ENCODE measurements around the gene TBC1D25.
A peak's percentile ranks its signal among the peaks of the same experiment; 100 is the strongest.

Gene TBC1D25

DNA sequence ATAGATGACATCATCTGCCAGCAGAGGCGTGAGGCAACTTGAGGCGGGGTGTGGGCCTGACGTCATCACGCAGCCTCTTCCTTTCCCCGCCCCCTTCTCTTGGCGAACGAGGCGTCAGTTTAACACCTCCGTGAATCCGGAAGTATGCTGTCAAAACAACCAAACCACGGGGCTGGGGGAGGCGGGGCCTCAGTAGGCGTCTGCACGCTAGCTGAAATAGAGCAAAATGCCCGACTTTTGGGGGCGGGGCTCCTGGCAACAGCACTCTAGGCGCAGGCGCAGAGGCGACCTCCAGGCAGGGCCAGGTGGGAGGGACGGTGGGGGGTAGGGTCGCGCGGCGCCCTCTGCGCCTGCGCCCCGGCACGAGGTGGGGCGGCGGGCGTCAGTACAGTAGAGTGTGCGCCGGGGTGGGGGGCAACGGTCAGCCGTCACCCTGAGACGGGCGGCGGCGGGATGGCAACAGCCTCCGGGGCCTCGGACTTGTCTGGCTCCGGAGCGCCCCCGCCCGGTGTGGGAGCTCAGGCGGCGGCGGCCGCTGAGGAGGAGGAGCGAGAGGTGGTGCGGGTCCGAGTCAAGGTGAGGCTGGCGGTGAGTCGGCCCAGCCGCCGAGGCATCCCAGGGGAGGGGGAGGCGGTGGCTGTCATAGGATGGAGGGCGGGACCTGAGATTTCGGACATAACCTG is at the start of gene TBC1D25:
TSS of gene TBC1D25 (plus strand) at position 370 of the 683 bp plus-strand sequence. CDS start at position 454, 84 bp downstream.
- peak within 1 kb of the TSS; percentile 93 for H3K4me3 Mint-ChIP-seq
- peaks cover 15% of the 10 kb centered on the region for H3K4me1 Mint-ChIP-seq

GRCh38 chrX:48489892-48490291 is 49.6 kb upstream of the TBC1D25 start:
- H3K4me3 Mint-ChIP-seq = no peak overlapping the region
- H3K27ac Mint-ChIP-seq = no peak overlapping the region
- no peaks in the 10 kb centered on the region for H3K36me3 Mint-ChIP-seq
- no peaks in the 10 kb centered on the region for H3K27me3 Mint-ChIP-seq
- H3K9me3 Mint-ChIP-seq = no peaks in the 10 kb centered on the region
- H3K4me1 Mint-ChIP-seq = no peaks in the 10 kb centered on the region

More for the DNA sequence above, at the start of gene TBC1D25:
- Mint-ChIP-seq H3K27me3 (no peaks in the 10 kb centered on the region), H3K27ac (peak within 1 kb of the TSS; percentile 94), H3K9me3 (no peaks in the 10 kb centered on the region), H3K36me3 (peaks cover 2% of the 10 kb centered on the region)

DNA sequence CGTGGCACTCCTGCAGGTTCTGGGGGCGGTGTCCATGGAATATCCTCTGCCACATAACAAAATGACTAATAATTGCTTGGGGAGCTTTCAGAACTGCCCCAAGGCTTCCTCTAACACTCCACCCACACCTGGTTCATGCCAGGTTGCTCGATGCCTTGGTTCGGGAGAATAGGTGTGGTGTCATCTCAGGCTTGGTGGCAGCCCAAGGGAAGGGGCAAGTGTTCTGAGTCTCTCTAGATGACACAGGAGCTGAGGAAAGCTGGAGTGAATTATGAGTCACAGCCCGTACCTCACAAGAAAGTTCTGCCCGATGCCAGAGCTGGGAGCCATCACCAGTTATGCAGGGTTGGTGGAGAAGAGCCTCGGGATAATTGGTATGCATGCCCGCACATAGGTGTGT is 48.9 kb upstream of the TBC1D25 start:
- Mint-ChIP-seq H3K36me3 (no peaks in the 10 kb centered on the region), H3K4me1 (no peaks in the 10 kb centered on the region), H3K4me3 (no peak overlapping the region), H3K27ac (no peak overlapping the region), H3K27me3 (no peaks in the 10 kb centered on the region), H3K9me3 (no peaks in the 10 kb centered on the region)

DNA sequence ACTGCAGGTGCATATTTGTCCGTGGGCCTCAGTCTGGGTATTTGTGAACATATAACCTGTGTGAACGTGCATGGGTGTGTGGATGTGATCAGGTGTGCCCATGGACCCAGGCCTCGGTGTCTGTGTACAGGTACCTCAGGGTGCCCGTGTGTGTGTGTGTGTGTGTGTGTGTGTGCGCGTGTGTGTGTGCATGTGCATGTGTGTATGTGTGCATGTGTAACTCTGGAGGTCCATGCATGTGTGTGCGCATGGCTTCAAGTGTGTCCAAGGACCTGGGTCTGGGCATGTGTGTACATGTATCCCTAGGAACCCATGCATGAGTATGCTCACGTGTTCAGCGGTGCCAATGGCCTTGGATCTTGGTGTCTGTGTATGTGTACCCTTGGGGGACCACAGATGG is 47.7 kb upstream of the TBC1D25 start:
- Mint-ChIP-seq H3K27me3 (no peaks in the 10 kb centered on the region), H3K27ac (no peak overlapping the region), H3K4me1 (no peaks in the 10 kb centered on the region), H3K9me3 (no peaks in the 10 kb centered on the region), H3K36me3 (no peaks in the 10 kb centered on the region), H3K4me3 (no peak overlapping the region)

- Mint-ChIP-seq H3K27ac (no peak overlapping the region), H3K27me3 (no peaks in the 10 kb centered on the region), H3K4me3 (no peak overlapping the region), H3K4me1 (no peaks in the 10 kb centered on the region), H3K36me3 (no peaks in the 10 kb centered on the region), H3K9me3 (no peaks in the 10 kb centered on the region)
These were observed 47.1 kb upstream of the TBC1D25 start for GRCh38 chrX:48492293-48492910.

DNA sequence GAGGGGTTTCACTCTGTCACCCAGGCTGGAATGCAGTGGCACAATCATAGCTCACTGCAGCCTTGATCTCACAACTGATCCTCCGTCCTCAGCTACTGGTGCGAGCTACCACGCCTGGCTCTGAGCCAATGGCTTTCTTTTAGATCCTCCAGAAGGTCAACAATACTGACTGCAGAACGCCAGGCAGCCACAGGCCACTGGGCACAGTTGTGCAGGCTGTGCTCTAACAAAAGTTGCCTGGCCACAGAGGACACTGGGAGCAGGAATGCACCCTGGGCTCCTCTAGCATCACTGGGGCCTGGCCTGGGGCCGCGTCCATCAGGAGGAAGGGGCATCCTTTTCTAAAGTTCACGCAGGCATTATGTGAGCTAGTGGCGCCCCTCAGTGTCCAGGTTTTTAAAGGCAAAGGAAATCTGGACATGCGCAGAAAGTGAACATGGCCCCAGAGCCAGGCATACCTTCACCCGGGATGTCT is 45.6 kb upstream of the TBC1D25 start:
- Mint-ChIP-seq H3K27ac (no peak overlapping the region), H3K36me3 (no peaks in the 10 kb centered on the region), H3K9me3 (no peaks in the 10 kb centered on the region), H3K27me3 (no peaks in the 10 kb centered on the region), H3K4me1 (no peaks in the 10 kb centered on the region), H3K4me3 (no peak overlapping the region)

DNA sequence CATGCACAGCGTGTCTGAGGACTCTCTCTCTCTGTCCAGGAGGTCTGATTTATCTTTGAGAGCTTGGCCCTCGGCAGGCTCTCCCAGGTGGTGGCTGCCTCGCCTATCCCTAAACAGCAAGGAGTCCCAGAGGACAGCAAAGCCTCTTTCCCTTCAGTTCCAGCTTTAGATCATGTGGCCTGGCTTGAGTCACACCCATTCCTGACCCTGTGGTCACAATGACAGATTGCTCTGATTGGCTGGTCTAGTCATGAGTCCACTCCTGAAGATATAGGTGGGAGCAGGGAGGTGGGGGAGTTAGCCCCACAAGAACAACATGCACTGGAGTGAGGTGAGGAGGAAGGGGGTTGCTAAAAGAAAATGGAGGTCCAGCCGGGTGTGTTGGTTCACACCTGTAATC is 42.9 kb upstream of the TBC1D25 start:
- Mint-ChIP-seq H3K4me3 (no peak overlapping the region), H3K36me3 (no peaks in the 10 kb centered on the region), H3K27me3 (no peaks in the 10 kb centered on the region), H3K9me3 (no peaks in the 10 kb centered on the region), H3K27ac (no peak overlapping the region), H3K4me1 (no peaks in the 10 kb centered on the region)

DNA sequence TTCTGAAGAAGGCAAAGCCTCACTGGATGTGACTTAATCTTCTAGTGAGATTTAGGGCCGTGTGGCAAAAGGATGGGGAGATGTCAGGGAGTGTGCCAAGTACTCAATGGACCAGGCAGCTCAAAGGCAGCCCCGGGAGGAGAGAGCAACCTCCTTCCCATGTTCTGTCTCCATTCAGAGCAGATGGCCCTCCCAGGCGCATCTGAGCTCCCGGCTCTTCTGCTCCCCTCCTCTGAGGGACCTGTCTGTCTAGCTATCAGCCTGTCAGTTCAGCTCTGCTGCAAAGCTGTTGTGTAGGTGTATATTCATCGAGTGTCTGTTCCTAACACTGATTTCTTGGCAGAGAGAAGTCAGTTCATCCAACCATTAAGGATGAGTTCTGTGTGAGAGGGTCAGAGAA is 41.6 kb upstream of the TBC1D25 start:
- H3K27ac Mint-ChIP-seq = no peak overlapping the region
- no peaks in the 10 kb centered on the region for H3K36me3 Mint-ChIP-seq
- H3K9me3 Mint-ChIP-seq = no peaks in the 10 kb centered on the region
- no peak overlapping the region for H3K4me3 Mint-ChIP-seq
- no peaks in the 10 kb centered on the region for H3K27me3 Mint-ChIP-seq
- no peaks in the 10 kb centered on the region for H3K4me1 Mint-ChIP-seq

DNA sequence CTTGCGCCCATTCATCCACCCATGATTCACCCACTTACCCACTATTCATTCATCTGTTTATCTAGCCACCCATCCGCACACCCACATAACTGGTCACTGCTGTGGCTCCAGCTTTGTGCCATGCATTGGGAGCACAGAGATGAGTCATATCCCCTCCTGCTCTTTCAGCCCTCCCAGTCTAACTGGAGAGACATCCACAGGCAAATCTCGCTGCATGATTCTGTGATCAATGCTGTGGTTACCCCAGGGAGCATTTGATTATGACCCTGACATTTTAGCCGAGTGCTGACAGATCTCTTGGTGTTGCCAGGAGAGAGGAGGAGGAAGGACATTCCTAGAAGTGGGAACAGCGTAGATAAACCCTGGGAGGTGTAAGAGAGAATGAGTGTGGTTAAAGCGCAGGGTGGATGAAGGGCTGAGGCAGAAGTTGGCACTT is 41.1 kb upstream of the TBC1D25 start:
- Mint-ChIP-seq H3K4me3 (no peak overlapping the region), H3K36me3 (no peaks in the 10 kb centered on the region), H3K9me3 (no peaks in the 10 kb centered on the region), H3K4me1 (no peaks in the 10 kb centered on the region), H3K27ac (no peak overlapping the region), H3K27me3 (no peaks in the 10 kb centered on the region)

DNA sequence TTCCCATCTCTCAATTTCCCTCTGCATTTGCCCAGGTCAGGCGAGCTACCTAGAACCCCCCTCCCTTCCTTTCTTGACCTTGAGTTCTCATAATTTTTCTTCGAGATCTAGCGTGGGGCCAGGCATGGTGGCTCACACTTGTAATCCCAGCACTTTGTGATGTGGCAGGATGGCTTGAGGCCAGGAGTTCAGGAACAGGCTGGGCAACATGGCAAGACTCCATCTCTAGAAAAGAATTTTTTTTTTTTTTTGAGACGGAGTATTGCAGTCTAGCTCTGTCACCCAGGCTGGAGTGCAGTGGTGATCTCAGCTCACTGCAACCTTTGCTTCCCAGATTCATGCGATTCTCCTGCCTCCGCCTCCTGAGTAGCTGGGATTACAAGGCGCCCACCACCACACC is 35.3 kb upstream of the TBC1D25 start:
- H3K27ac Mint-ChIP-seq = no peak overlapping the region
- no peaks in the 10 kb centered on the region for H3K36me3 Mint-ChIP-seq
- H3K4me3 Mint-ChIP-seq = no peak overlapping the region
- H3K4me1 Mint-ChIP-seq = peaks cover under 1% of the 10 kb centered on the region
- H3K27me3 Mint-ChIP-seq = no peaks in the 10 kb centered on the region
- H3K9me3 Mint-ChIP-seq = no peaks in the 10 kb centered on the region

DNA sequence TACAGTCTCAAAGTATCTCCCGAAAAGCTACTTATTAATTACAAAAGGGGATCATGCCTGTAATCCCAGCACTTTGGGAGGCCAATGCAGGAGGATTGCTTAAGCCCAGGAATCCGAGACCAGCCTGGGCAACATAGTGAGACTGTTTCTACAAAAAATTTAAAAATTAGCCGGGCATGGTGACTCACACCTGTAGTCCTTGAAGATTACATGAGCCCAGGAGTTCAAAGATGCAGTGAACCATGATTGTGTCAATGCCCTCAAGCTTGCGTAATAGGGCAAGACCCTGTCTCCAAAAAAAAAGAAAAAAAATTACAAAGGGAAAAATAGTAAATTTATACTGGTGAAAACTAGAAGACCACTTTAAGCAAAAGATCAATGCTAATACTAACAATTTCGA is 34.0 kb upstream of the TBC1D25 start:
- Mint-ChIP-seq H3K4me3 (no peak overlapping the region), H3K9me3 (no peaks in the 10 kb centered on the region), H3K36me3 (no peaks in the 10 kb centered on the region)

DNA sequence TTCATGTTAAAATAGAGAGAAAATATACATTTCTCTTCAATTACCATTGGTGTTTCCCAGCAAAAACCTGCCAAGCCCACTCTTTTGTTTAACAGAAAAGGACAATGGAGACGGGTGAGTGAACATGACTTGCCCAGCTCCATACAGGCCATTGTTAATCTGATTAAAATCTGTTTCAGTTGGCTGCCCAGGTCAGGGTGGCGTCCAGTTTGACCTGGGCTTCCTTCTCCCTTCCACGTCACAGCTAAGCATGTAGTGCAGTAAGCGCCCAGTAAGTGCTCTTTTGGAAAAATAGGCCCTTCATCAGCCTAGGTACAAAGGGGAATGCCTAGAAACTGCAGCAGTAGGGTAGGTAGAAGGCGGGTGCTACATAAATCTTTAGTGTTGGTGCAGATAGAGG is 32.3 kb upstream of the TBC1D25 start:
- Mint-ChIP-seq H3K4me3 (peak overlapping the region; percentile 54), H3K9me3 (no peaks in the 10 kb centered on the region), H3K27ac (peak overlapping the region; percentile 66), H3K4me1 (peaks cover 22% of the 10 kb centered on the region), H3K36me3 (peaks cover 3% of the 10 kb centered on the region), H3K27me3 (no peaks in the 10 kb centered on the region)

More for the DNA sequence above, 34.0 kb upstream of the TBC1D25 start:
- Mint-ChIP-seq H3K27me3 (no peaks in the 10 kb centered on the region), H3K4me1 (peaks cover 11% of the 10 kb centered on the region), H3K27ac (no peak overlapping the region)

DNA sequence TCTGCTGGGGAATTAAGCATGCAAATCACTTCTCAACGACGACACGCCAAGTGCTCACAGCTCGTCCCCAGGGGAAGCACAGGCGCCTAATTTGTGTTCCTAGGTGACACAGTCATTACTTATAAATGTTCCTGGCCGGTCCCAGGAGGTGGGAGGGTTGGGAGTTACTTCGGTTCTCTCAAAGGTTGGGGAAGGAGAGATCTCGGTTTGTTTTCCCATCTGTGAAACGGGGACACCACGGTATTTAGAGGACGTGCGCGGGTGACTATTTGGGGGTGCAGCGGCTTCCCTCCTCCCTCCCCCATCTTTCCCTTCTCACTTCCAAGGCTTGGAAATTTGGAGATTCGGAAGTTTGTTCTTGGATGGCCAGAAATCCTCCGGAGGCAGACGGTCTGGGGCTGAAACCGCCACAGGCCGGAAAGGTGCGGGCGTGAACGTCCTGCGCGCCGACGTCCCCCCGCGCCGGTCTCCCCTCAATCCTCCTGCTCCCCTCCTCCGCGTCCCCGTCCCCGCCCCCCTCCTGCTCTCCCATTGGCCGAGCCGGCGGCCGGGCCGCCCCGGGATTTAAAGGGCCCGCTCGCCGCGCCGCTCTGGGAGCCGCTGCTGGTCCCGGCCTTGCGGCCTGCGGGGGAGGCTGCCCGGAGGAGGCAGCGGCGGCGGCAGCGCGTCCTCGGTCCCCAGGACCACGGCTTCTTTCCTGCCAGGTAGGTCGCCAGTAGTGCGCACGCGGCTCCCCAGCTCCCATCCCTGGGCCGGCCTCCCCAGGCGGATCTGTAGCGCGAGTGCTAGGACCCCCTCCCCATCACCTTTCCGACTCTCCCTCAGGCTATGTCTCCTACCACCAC is 30.9 kb upstream of the TBC1D25 start, which contains the start of gene PORCN:
TSS of gene PORCN (plus strand) at position 593 of the 845 bp plus-strand sequence. CDS start 829 bp downstream, outside the sequence.
- Mint-ChIP-seq H3K27ac (peak within 1 kb of the TSS; percentile 92), H3K4me1 (peaks cover 22% of the 10 kb centered on the region), H3K4me3 (peak within 1 kb of the TSS; percentile 93), H3K9me3 (no peaks in the 10 kb centered on the region), H3K36me3 (peaks cover 3% of the 10 kb centered on the region), H3K27me3 (no peaks in the 10 kb centered on the region)

DNA sequence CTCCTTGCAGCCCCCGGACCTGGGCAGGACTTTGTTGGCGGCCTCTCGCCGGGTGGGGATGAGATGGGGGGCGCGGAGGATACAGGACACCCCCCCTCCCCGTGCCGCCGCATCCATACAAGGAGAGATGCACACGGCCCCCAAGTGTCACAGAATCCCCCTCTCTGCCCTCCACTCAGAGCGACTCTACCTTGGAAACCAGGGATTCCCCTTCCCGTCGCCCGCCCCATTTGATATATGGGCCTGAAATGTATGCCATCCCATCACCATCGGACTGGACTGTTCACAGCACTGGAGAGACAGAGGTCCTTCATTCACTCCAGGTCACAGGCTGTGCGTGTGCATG is 30.3 kb upstream of the TBC1D25 start:
- H3K4me1 Mint-ChIP-seq = peaks cover 22% of the 10 kb centered on the region

DNA sequence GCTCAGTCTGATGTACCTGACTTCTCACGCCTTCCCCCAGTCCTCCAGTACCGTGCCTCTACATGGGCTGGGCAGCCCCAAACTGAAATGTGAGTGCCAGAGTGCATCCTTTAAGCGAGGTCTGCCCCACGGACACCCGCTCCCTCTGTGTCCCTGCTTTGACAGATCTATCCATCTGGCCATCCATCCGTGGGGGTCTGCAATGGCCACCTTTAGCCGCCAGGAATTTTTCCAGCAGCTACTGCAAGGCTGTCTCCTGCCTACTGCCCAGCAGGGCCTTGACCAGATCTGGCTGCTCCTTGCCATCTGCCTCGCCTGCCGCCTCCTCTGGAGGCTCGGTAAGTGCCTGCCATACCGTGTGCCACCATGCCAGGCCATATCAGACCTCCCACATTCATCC is 29.9 kb upstream of the TBC1D25 start:
- Mint-ChIP-seq H3K9me3 (no peaks in the 10 kb centered on the region), H3K27ac (peak overlapping the region; percentile 92)

More for the DNA sequence above, 30.3 kb upstream of the TBC1D25 start:
- Mint-ChIP-seq H3K36me3 (peaks cover 3% of the 10 kb centered on the region), H3K27me3 (no peaks in the 10 kb centered on the region), H3K27ac (peak overlapping the region; percentile 92), H3K4me3 (peak overlapping the region; percentile 93), H3K9me3 (no peaks in the 10 kb centered on the region)

GRCh38 chrX:48511560-48511959 is 28.0 kb upstream of the TBC1D25 start:
- no peaks in the 10 kb centered on the region for H3K9me3 Mint-ChIP-seq
- H3K36me3 Mint-ChIP-seq = peaks cover 3% of the 10 kb centered on the region
- H3K4me1 Mint-ChIP-seq = peaks cover 28% of the 10 kb centered on the region
- H3K27me3 Mint-ChIP-seq = no peaks in the 10 kb centered on the region
- H3K27ac Mint-ChIP-seq = no peak overlapping the region
- H3K4me3 Mint-ChIP-seq = peak overlapping the region; percentile 52

More for the DNA sequence above, 29.9 kb upstream of the TBC1D25 start:
- Mint-ChIP-seq H3K4me1 (peaks cover 22% of the 10 kb centered on the region), H3K27me3 (no peaks in the 10 kb centered on the region), H3K36me3 (peaks cover 3% of the 10 kb centered on the region), H3K4me3 (peak overlapping the region; percentile 93)

Measured in activated naive CD4-positive, alpha-beta T cell treated with anti-CD3 and anti-CD28 coated beads, Interleukin-2, amount 50 U/mL, for 24 hours (primary cell).